ENCODE measurements around the gene HSP90AA1. TPM values are rescaled to one million over a fixed set of nuclear protein-coding genes. Genes with fewer than 3 reads are reported as not detected.
"Not testable (repeated sequence)": the region's sequence is repeated elsewhere in the genome, so short reads cannot be mapped to it uniquely, and the experiment has no call there.

The HSP90AA1 gene
- total RNA-seq, 2 experiments from 2014 or later: 451 to 462 TPM

GRCh38 chr14:102071283-102071998 lies 15.4 kb downstream of the HSP90AA1 start:
- TF ChIP-seq, protein P1, sequence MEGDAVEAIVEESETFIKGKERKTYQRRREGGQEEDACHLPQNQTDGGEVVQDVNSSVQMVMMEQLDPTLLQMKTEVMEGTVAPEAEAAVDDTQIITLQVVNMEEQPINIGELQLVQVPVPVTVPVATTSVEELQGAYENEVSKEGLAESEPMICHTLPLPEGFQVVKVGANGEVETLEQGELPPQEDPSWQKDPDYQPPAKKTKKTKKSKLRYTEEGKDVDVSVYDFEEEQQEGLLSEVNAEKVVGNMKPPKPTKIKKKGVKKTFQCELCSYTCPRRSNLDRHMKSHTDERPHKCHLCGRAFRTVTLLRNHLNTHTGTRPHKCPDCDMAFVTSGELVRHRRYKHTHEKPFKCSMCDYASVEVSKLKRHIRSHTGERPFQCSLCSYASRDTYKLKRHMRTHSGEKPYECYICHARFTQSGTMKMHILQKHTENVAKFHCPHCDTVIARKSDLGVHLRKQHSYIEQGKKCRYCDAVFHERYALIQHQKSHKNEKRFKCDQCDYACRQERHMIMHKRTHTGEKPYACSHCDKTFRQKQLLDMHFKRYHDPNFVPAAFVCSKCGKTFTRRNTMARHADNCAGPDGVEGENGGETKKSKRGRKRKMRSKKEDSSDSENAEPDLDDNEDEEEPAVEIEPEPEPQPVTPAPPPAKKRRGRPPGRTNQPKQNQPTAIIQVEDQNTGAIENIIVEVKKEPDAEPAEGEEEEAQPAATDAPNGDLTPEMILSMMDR (IDR thresholded peaks at IDR 0.05): no peak
- Mint-ChIP-seq H3K36me3 (ENCODE audit: low read depth) (no peaks in the 10 kb centered on the region), H3K9me3 (no peaks in the 10 kb centered on the region), H3K27me3 (no peaks in the 10 kb centered on the region), H3K4me1 (ENCODE audit: low read depth) (no peaks in the 10 kb centered on the region), H3K4me3 (no peak overlapping the region), H3K27ac (no peak overlapping the region)
- Histone ChIP-seq H3K9me3 (ENCODE audit: control insufficient read depth in 1 of 2, insufficient read depth in 1 of 2, low read length in 2 of 2) (no peaks in the 10 kb centered on the region), H3K27me3 (ENCODE audit: control insufficient read depth in 1 of 2, insufficient read depth in 2 of 2, low read length in 2 of 2) (no peaks in the 10 kb centered on the region), H3K36me3 (ENCODE audit: insufficient read depth, low read length) (no peaks in the 10 kb centered on the region), H3K4me1 (ENCODE audit: insufficient read depth, low read length) (no peaks in the 10 kb centered on the region), H3K4me3 (ENCODE audit: low read length) (no peak overlapping the region), H3K27ac (ENCODE audit: low read depth in 1 of 2, low read length in 2 of 2) (no peak overlapping the region)
- ChIA-PET CTCF (interaction anchor here (1.8 kb wide), 1 partner anchor 25 kb away, joined by 4 read pairs; no protein-coding TSS in a partner anchor), POLR2A (no interaction called here)
- DNase-seq (peak in 1 of 14 experiments; percentile 30), ATAC-seq (ENCODE audit: poor library complexity) (no peak)
- intact Hi-C loops (cut with DNase I, micrococcal nuclease): no loop called here

- no peak overlapping the region for H3K27ac Mint-ChIP-seq
- Histone ChIP-seq H3K27ac (ENCODE audit: low read depth in 1 of 2, low read length in 2 of 2) (no peak overlapping the region), H3K27me3 (ENCODE audit: control insufficient read depth in 1 of 2, insufficient read depth in 2 of 2, low read length in 2 of 2) (no peaks in the 10 kb centered on the region), H3K9me3 (ENCODE audit: control insufficient read depth in 1 of 2, insufficient read depth in 1 of 2, low read length in 2 of 2) (no peaks in the 10 kb centered on the region), H3K4me3 (ENCODE audit: low read length) (no peak overlapping the region), H3K4me1 (ENCODE audit: insufficient read depth, low read length) (peaks cover 4% of the 10 kb centered on the region), H3K36me3 (ENCODE audit: insufficient read depth, low read length) (no peaks in the 10 kb centered on the region)
- no peak overlapping the region for H3K4me3 Mint-ChIP-seq
- H3K4me1 Mint-ChIP-seq (ENCODE audit: low read depth): peaks cover 4% of the 10 kb centered on the region
- no peaks in the 10 kb centered on the region for H3K36me3 Mint-ChIP-seq (ENCODE audit: low read depth)
- POLR2A ChIA-PET: no interaction called here
- H3K9me3 Mint-ChIP-seq: no peaks in the 10 kb centered on the region
- DNase-seq: no peak
- no peak for ATAC-seq (ENCODE audit: poor library complexity)
- intact Hi-C loops (cut with DNase I, micrococcal nuclease): no loop called here
- CTCF ChIA-PET: no interaction called here
- H3K27me3 Mint-ChIP-seq: no peaks in the 10 kb centered on the region
- TF ChIP-seq, protein P1 (IDR thresholded peaks at IDR 0.05): no peak
Observed at GRCh38 chr14:102066041-102066451, 20.8 kb downstream of the HSP90AA1 start.

DNA sequence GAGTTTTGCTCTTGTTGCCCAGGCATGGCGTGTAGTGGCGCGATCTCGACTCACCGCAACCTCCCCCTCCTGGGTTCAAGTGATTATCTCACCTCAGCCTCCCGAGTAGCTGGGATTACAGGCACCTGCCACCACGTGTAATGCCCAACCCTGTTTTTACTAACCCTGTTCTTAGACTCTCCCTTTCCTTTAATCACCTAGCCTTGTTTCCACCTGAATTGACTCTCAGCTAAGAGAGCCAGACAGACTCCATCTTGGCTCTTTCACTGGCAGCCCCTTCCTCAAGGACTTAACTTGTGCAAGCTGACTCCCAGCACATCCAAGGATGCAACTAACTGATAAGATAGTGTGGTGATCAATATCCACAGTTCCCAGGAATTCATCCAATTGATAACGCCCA lies 22.3 kb downstream of the HSP90AA1 start:
- DNase-seq; H3K27ac Mint-ChIP-seq; H3K27me3 ChIP-seq (ENCODE audit: control insufficient read depth in 1 of 2, insufficient read depth in 2 of 2, low read length in 2 of 2); ATAC-seq (ENCODE audit: poor library complexity); H3K36me3 Mint-ChIP-seq (ENCODE audit: low read depth); H3K4me3 ChIP-seq (ENCODE audit: low read length); POLR2A ChIA-PET; H3K4me3 Mint-ChIP-seq; H3K4me1 ChIP-seq (ENCODE audit: insufficient read depth, low read length); H3K36me3 ChIP-seq (ENCODE audit: insufficient read depth, low read length); intact Hi-C loops (cut with DNase I, micrococcal nuclease); H3K27ac ChIP-seq (ENCODE audit: low read depth in 1 of 2, low read length in 2 of 2); H3K9me3 ChIP-seq (ENCODE audit: control insufficient read depth in 1 of 2, insufficient read depth in 1 of 2, low read length in 2 of 2); H3K4me1 Mint-ChIP-seq (ENCODE audit: low read depth); H3K27me3 Mint-ChIP-seq; H3K9me3 Mint-ChIP-seq: not testable (repeated sequence)
- CTCF ChIA-PET: interaction anchor here (2.7 kb wide), 1 partner anchor 32 kb away, joined by 28 read pairs; no protein-coding TSS in a partner anchor

All from CD4-positive, alpha-beta T cell (primary cell).